Right lobe of liver (tissue), 4 donors: Measurements from ENCODE around the gene CDKN2A.

Experiments
- POLR2A ChIP-seq: fragments of 450-650 bp; IDR thresholded peaks from one replicate; pipeline ENCODE4 v1.6.1; 2017; ENCODE audit warnings: antibody characterized with exemption, mild to moderate bottlenecking
- TF ChIP-seq, protein P1 (sequence below), 4 donors: fragments of 200-600 bp in 3 of 4; fragments of 450-650 bp in 1 of 4; IDR thresholded peaks; one replicate each; pipeline versions ENCODE4 v1.5.1 to v1.8.0; 2016 to 2022; ENCODE audit warnings: antibody characterized with exemption in 4 of 4, mild to moderate bottlenecking in 2 of 4
- donor health status: DM: no; HTN: no; CAD: no.
- donor health status: DM: no; HTN: no; CAD: no.
- donor health status: DM: no; HTN: yes; CAD: no.

DNA sequence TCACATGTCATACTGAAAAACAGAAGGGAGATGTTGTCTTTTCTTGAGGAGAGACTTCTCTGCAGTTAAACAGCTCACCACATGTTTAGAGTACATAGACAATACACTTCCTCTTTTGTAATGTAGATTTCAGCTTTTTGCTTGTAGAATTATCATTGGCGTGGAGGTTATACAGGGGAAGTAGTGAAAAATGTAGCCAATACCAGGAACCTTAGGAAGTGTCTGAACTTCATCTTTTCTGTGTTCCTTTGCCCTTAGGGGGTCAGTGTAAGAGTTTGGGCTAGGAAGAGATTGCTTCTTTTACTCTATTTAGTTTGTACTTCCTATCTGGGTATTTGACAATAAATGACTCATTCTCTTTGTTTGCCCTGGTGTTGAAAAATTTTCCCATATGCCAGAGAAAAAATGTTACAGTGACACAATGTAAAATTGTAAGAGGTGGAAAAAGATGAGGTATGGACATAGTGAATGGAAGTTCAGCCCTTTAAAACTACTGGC lies 36.0 kb upstream of the CDKN2A start:
- TF ChIP-seq, protein P1, sequence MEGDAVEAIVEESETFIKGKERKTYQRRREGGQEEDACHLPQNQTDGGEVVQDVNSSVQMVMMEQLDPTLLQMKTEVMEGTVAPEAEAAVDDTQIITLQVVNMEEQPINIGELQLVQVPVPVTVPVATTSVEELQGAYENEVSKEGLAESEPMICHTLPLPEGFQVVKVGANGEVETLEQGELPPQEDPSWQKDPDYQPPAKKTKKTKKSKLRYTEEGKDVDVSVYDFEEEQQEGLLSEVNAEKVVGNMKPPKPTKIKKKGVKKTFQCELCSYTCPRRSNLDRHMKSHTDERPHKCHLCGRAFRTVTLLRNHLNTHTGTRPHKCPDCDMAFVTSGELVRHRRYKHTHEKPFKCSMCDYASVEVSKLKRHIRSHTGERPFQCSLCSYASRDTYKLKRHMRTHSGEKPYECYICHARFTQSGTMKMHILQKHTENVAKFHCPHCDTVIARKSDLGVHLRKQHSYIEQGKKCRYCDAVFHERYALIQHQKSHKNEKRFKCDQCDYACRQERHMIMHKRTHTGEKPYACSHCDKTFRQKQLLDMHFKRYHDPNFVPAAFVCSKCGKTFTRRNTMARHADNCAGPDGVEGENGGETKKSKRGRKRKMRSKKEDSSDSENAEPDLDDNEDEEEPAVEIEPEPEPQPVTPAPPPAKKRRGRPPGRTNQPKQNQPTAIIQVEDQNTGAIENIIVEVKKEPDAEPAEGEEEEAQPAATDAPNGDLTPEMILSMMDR (IDR thresholded peaks at IDR 0.05), result no peak
- no peak for TF ChIP-seq POLR2A
